OCI-LY3 (cell line): ENCODE measurements around the gene ACTA1.

ENCODE experiments used
- H2AFZ ChIP-seq: fragments of 200-600, 300-600 bp; shearing (Covaris generic); 2 replicates; pipeline ENCODE4 v1.6.0; 2014; ENCODE audit warnings: antibody characterized with exemption, low read depth, low read length
- H3K27ac ChIP-seq: fragments of 200-600, 300-600 bp; sonication (generic); 2 replicates; pipeline ENCODE4 v1.5.1; 2014; ENCODE audit warnings: mild to moderate bottlenecking, low read length, moderate library complexity, mixed read lengths
- H3K27me3 ChIP-seq: fragments of 200-600, 300-600 bp; sonication (generic); 2 replicates; pipeline ENCODE4 v1.6.1; 2014; ENCODE audit warnings: low read depth, low read length, mixed read lengths
- H3K36me3 ChIP-seq: fragments of 200-600, 300-600 bp; sonication (generic); replicated peaks from 2 replicates; pipeline ENCODE3; 2014; ENCODE audit warnings: low read depth, low read length, mixed read lengths
- H3K4me1 ChIP-seq: fragments of 300-600, 200-600 bp; sonication (generic); 2 replicates; pipeline ENCODE4 v1.6.1; 2014; ENCODE audit warnings: low read length, mixed read lengths
- H3K4me2 ChIP-seq: fragments of 200-600, 300-600 bp; sonication (generic); 2 replicates; pipeline ENCODE4 v1.6.1; 2014; ENCODE audit warnings: low read length, mixed read lengths
- H3K4me3 ChIP-seq: fragments of 300-600, 200-600 bp; sonication (generic); 2 replicates; pipeline ENCODE4 v1.5.1; 2014; ENCODE audit warnings: antibody characterized with exemption, mild to moderate bottlenecking, low read length, moderate library complexity
- H3K79me2 ChIP-seq: fragments of 300-600, 200-600 bp; shearing (Covaris generic); 2 replicates; pipeline ENCODE4 v1.6.1; 2014; ENCODE audit warnings: mild to moderate bottlenecking, low read length, mixed read lengths
- H3K9ac ChIP-seq: fragments of 300-600, 200-600 bp; shearing (Covaris generic); 2 replicates; pipeline ENCODE4 v1.6.0; 2014; ENCODE audit warnings: mild to moderate bottlenecking, low read length, moderate library complexity
- H3K9me3 ChIP-seq: fragments of 200-600, 300-600 bp; shearing (Covaris generic); 2 replicates; pipeline ENCODE4 v1.6.1; 2014; ENCODE audit warnings: low read length, mixed read lengths; ENCODE audit not compliant: insufficient read depth
- H4K20me1 ChIP-seq: fragments of 200-600, 300-600 bp; sonication (generic); 2 replicates; pipeline ENCODE4 v1.6.1; 2016; ENCODE audit warnings: low read length, mixed read lengths; ENCODE audit not compliant: insufficient read depth
- EZH2phosphoT487 ChIP-seq: fragments of 200-600 bp; shearing (Covaris generic); IDR thresholded peaks from 2 replicates; pipeline ENCODE4 v1.6.1; 2018; ENCODE audit warnings: antibody characterized with exemption, mixed run types, low read depth
- TF ChIP-seq, protein P1 (sequence below): fragments of 200-600, 300-600 bp; sonication (generic); IDR thresholded peaks from 2 replicates; pipeline ENCODE4 v1.5.1; 2014; ENCODE audit warnings: antibody characterized with exemption, low read length, low read depth

ACTA1 gene

DNA sequence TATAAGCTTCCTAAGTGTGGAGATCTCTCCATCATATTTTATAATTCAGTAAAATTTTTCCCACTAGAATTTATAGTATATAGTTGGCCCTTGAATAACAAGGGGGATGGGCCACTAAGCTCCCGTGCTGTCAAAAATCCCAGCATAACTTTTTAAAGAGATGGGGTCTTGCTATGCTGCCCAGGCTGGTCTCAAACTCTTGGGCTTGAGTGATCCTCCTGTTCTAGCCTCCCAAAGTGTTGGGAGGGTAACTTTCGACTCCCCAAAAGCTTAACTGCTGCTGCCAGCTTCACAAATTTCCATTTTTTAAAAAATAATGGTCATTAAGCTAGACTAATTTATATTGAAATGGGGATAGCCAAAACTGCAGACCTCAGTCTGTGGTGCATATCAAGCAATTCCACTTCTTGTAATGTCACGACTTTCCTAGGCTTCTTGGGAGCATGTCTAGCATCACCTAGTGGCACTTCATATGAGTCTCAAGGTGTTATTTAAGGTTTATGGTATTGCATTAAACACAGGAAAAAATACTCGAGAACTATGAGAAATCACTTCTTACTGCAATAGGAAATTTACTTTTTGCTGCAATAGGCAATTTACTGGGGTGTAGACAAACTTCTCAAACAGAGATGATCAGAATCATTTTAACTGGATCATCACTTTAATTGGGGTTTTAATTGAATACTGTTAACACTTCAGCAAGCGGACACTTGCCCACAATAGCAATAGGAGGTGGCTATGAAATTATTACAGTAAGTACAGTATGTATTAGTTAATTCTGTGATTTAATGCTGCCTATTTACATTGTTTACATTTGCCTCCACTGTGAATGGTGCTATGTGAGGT lies 19.3 kb upstream of the ACTA1 start:
- no peaks in the 10 kb centered on the region for H3K4me1 ChIP-seq
- H3K4me2 ChIP-seq: no peak overlapping the region
- H4K20me1 ChIP-seq: no peaks in the 10 kb centered on the region
- peaks cover 34% of the 10 kb centered on the region for H3K36me3 ChIP-seq
- no peaks in the 10 kb centered on the region for H3K27me3 ChIP-seq
- no peak overlapping the region for H3K9ac ChIP-seq
- no peaks in the 10 kb centered on the region for H3K79me2 ChIP-seq
- no peak overlapping the region for H3K27ac ChIP-seq
- H3K9me3 ChIP-seq: no peaks in the 10 kb centered on the region
- TF ChIP-seq, protein P1, sequence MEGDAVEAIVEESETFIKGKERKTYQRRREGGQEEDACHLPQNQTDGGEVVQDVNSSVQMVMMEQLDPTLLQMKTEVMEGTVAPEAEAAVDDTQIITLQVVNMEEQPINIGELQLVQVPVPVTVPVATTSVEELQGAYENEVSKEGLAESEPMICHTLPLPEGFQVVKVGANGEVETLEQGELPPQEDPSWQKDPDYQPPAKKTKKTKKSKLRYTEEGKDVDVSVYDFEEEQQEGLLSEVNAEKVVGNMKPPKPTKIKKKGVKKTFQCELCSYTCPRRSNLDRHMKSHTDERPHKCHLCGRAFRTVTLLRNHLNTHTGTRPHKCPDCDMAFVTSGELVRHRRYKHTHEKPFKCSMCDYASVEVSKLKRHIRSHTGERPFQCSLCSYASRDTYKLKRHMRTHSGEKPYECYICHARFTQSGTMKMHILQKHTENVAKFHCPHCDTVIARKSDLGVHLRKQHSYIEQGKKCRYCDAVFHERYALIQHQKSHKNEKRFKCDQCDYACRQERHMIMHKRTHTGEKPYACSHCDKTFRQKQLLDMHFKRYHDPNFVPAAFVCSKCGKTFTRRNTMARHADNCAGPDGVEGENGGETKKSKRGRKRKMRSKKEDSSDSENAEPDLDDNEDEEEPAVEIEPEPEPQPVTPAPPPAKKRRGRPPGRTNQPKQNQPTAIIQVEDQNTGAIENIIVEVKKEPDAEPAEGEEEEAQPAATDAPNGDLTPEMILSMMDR: peak; percentile 71
- no peak for TF ChIP-seq EZH2phosphoT487
- no peak overlapping the region for H2AFZ ChIP-seq
- no peak overlapping the region for H3K4me3 ChIP-seq

DNA sequence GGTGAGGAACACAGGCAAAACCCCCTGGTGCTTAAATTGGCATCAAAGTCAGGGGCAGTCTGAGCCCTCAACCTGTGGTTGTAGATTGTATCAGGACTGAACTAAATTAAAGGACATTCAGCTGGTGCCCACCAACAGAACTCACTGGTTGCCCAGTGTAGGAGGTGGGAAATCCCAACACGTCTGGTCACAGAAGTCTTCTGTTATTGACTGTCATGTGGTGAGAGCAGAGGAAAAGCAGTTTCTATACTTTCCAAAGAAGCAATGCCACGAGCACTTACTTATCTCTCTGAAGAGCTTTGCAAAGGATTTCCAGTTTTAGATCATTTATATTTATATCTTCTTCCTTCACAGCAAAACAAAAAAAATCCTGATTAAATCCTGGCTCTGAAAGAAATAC lies 15.0 kb upstream of the ACTA1 start:
- peaks cover 35% of the 10 kb centered on the region for H3K36me3 ChIP-seq
- H3K79me2 ChIP-seq: no peaks in the 10 kb centered on the region
- H3K4me1 ChIP-seq: no peaks in the 10 kb centered on the region
- no peaks in the 10 kb centered on the region for H3K27me3 ChIP-seq
- no peak overlapping the region for H3K4me3 ChIP-seq
- no peaks in the 10 kb centered on the region for H3K9me3 ChIP-seq
- no peak overlapping the region for H3K4me2 ChIP-seq
- H2AFZ ChIP-seq: no peak overlapping the region
- no peaks in the 10 kb centered on the region for H4K20me1 ChIP-seq
- H3K27ac ChIP-seq: no peak overlapping the region
- no peak for TF ChIP-seq EZH2phosphoT487
- TF ChIP-seq, protein P1: no peak
- H3K9ac ChIP-seq: no peak overlapping the region

- no peak overlapping the region for H2AFZ ChIP-seq
- no peak overlapping the region for H3K9ac ChIP-seq
- peaks cover 36% of the 10 kb centered on the region for H3K36me3 ChIP-seq
- no peaks in the 10 kb centered on the region for H3K9me3 ChIP-seq
- no peaks in the 10 kb centered on the region for H3K79me2 ChIP-seq
- TF ChIP-seq, protein P1: no peak
- TF ChIP-seq EZH2phosphoT487: no peak
- H3K27ac ChIP-seq: no peak overlapping the region
- no peak overlapping the region for H3K4me3 ChIP-seq
- H4K20me1 ChIP-seq: no peaks in the 10 kb centered on the region
- H3K4me2 ChIP-seq: no peak overlapping the region
- no peaks in the 10 kb centered on the region for H3K4me1 ChIP-seq
- H3K27me3 ChIP-seq: no peaks in the 10 kb centered on the region
Measured at GRCh38 chr1:229448354-229448753, 14.5 kb upstream of the ACTA1 start.

DNA sequence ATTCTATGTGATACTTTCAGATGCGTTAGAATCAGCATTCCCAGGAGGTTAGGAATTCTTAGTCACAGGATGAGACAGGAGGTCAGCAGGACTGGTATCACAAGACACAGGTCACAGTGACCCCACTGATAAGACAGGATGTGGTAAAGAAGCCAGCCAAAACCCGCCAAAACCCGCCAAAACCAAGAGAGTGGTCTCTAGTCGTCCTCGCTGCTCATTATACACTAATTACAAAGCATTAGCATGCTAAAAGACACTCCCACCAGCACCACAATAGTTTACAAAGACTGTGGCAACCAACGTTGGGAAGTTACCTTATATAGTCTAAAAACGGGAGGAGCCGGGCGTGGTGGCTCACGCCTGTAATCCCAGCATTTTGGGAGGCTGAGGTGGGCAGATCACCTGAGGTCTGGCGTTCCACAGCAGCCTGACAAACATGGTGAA lies 13.9 kb upstream of the ACTA1 start:
- Histone ChIP-seq H3K36me3 (peaks cover 38% of the 10 kb centered on the region), H3K27ac (no peak overlapping the region), H3K9me3 (no peaks in the 10 kb centered on the region)

More for the DNA sequence above, 13.9 kb upstream of the ACTA1 start:
- Histone ChIP-seq H3K4me3 (no peak overlapping the region), H3K79me2 (no peaks in the 10 kb centered on the region), H3K4me1 (no peaks in the 10 kb centered on the region), H3K4me2 (no peak overlapping the region), H3K27me3 (no peaks in the 10 kb centered on the region), H3K9ac (no peak overlapping the region), H2AFZ (no peak overlapping the region), H4K20me1 (no peaks in the 10 kb centered on the region)
- TF ChIP-seq, protein P1: no peak
- no peak for TF ChIP-seq EZH2phosphoT487
